NCI-H1092 (cell line): ENCODE measurements around the gene ZDHHC5.
"Not testable (repeated sequence)": the region's sequence is repeated elsewhere in the genome, so short reads cannot be mapped to it uniquely, and the experiment has no call there.

Experiments
- DNase-seq: peaks from one replicate; lab custom pipeline; 2025; lab: John Stamatoyannopoulos, UW

The ZDHHC5 gene

GRCh38 chr11:57644748-57645688 is 22.9 kb upstream of the ZDHHC5 start:
- peak; percentile 68 for DNase-seq

- DNase-seq = no peak
Measured at GRCh38 chr11:57645689-57646085, 22.2 kb upstream of the ZDHHC5 start.

- no peak for DNase-seq
Measured at GRCh38 chr11:57646194-57646798, 21.6 kb upstream of the ZDHHC5 start.

- no peak for DNase-seq
Measured at GRCh38 chr11:57646799-57647303, 21.1 kb upstream of the ZDHHC5 start.

GRCh38 chr11:57647372-57647771 is 20.5 kb upstream of the ZDHHC5 start:
- no peak for DNase-seq

- no peak for DNase-seq
Measured at GRCh38 chr11:57647960-57648800, 19.7 kb upstream of the ZDHHC5 start.

- DNase-seq = no peak
Measured at GRCh38 chr11:57648801-57649735, 18.8 kb upstream of the ZDHHC5 start.

GRCh38 chr11:57649826-57650738 is 17.8 kb upstream of the ZDHHC5 start, which contains the start of gene YPEL4:
Gene YPEL4, minus strand, starts transcription at chr11:57649912. Its CDS starts 2,805 bp downstream, at chr11:57647107.
- no peak for DNase-seq

- no peak for DNase-seq
Measured at GRCh38 chr11:57650739-57651090, 17.2 kb upstream of the ZDHHC5 start.

- DNase-seq = no peak
Measured at GRCh38 chr11:57651408-57651807, 16.5 kb upstream of the ZDHHC5 start.

GRCh38 chr11:57652230-57652629 is 15.7 kb upstream of the ZDHHC5 start:
- not testable (repeated sequence) for DNase-seq

- DNase-seq = no peak
Measured at GRCh38 chr11:57652662-57653061, 15.3 kb upstream of the ZDHHC5 start.

GRCh38 chr11:57653163-57653562 is 14.8 kb upstream of the ZDHHC5 start:
- no peak for DNase-seq

- DNase-seq = no peak
Measured at GRCh38 chr11:57656885-57657193, 11.1 kb upstream of the ZDHHC5 start.

GRCh38 chr11:57657194-57658022 is 10.5 kb upstream of the ZDHHC5 start, which contains the start of gene CLP1:
Gene CLP1, plus strand, starts transcription at chr11:57657762. Its CDS starts 1,715 bp downstream, at chr11:57659477.
- peak; percentile 99 for DNase-seq

- no peak for DNase-seq
Measured at GRCh38 chr11:57658023-57658361, 9.9 kb upstream of the ZDHHC5 start.

GRCh38 chr11:57659669-57660068 is 8.2 kb upstream of the ZDHHC5 start:
- no peak for DNase-seq

- no peak for DNase-seq
Measured at GRCh38 chr11:57662893-57663292, 5.0 kb upstream of the ZDHHC5 start.

GRCh38 chr11:57663975-57664374 is 3.9 kb upstream of the ZDHHC5 start:
- DNase-seq = no peak
